Activated T-cell treated with anti-CD3 and anti-CD28 coated beads for 4 hours (primary cell): Measurements from ENCODE around the gene MMEL1.
A peak's percentile ranks its signal among the peaks of the same experiment; 100 is the strongest.
"Not testable (repeated sequence)": the region's sequence is repeated elsewhere in the genome, so short reads cannot be mapped to it uniquely, and the experiment has no call there.

Experiments
- DNase-seq: peaks from one replicate; pipeline ENCODE4 v3.0.0-alpha.2; 2020

MMEL1 gene

GRCh38 chr1:2554621-2555387, 78.0 kb downstream of the MMEL1 start:
- no peak for DNase-seq

GRCh38 chr1:2553871-2554620, 78.8 kb downstream of the MMEL1 start:
- no peak for DNase-seq

- not testable (repeated sequence) for DNase-seq
Observed at GRCh38 chr1:2553076-2553475, 79.7 kb downstream of the MMEL1 start.

GRCh38 chr1:2552189-2552588, 80.6 kb downstream of the MMEL1 start:
- DNase-seq = no peak

GRCh38 chr1:2551544-2551943, 81.3 kb downstream of the MMEL1 start:
- DNase-seq = not testable (repeated sequence)

- DNase-seq = not testable (repeated sequence)
Observed at GRCh38 chr1:2550309-2550861, 82.4 kb downstream of the MMEL1 start.

GRCh38 chr1:2549367-2550029, 83.3 kb downstream of the MMEL1 start:
- not testable (repeated sequence) for DNase-seq

- peak; percentile 72 for DNase-seq
Observed at GRCh38 chr1:2548068-2548589, 84.7 kb downstream of the MMEL1 start.

GRCh38 chr1:2547210-2548067, 85.4 kb downstream of the MMEL1 start:
- DNase-seq = no peak

GRCh38 chr1:2546515-2547209, 86.2 kb downstream of the MMEL1 start:
- DNase-seq = peak; percentile 75

- DNase-seq = peak; percentile 84
Observed at GRCh38 chr1:2545754-2546514, 86.9 kb downstream of the MMEL1 start.

GRCh38 chr1:2544875-2545640, 87.8 kb downstream of the MMEL1 start:
- DNase-seq = no peak

- DNase-seq = no peak
Observed at GRCh38 chr1:2544093-2544874, 88.5 kb downstream of the MMEL1 start.

GRCh38 chr1:2543543-2544092, 89.2 kb downstream of the MMEL1 start:
- no peak for DNase-seq

GRCh38 chr1:2542246-2542915, 90.4 kb downstream of the MMEL1 start:
- DNase-seq = no peak

GRCh38 chr1:2541619-2542245, 91.1 kb downstream of the MMEL1 start:
- no peak for DNase-seq

GRCh38 chr1:2540816-2541492, 91.9 kb downstream of the MMEL1 start:
- no peak for DNase-seq
